ENCODE measurements around the gene TEKT2.

Gene TEKT2

GRCh38 chr1:36109041-36109679, 25.3 kb downstream of the TEKT2 start:
- no peak for DNase-seq

- DNase-seq = no peak
Observed at GRCh38 chr1:36111151-36111550, 27.3 kb downstream of the TEKT2 start.

- DNase-seq = no peak
Observed at GRCh38 chr1:36112823-36113222, 28.9 kb downstream of the TEKT2 start.

DNA sequence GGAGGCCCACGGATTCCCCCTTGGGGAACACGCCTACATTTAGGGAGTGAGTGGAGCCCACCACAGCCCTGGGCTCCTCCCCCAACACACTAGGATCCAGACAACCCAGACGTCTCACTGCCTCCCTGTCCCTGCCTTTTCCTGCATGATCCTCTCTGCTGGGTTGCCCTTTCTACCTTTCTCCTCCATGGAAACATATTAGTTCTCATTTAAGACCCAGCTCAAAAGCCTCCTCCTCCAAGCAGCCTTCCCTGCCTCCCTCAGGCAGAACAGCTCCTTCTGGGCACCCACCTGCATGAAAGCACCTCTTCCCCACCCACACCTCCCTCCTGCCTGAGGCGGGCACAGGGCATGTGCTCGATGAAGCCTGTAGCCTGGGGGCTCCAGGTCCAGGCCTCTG, 30.5 kb downstream of the TEKT2 start:
- no peak for DNase-seq

- DNase-seq = no peak
Observed at GRCh38 chr1:36115200-36115669, 31.3 kb downstream of the TEKT2 start.

DNA sequence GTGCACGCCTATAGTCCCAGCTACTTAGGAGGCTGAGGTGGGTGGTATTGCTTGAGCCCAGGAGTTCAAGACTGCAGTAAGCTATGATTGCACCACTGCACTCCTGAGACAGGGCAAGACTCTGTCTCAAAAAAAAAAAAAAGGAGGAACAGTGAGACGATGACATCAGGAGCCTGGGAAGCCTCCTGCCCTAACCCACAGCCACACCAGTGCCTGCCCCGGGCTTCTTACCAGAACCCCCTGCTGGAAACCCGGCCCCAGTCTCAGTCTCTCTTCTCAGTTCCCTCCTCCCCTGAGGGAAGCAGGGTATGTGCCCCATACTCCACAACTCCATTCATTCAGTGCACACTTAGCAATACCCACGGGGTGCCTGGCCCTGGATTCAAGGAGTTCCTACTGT, 32.0 kb downstream of the TEKT2 start:
- DNase-seq = no peak

- DNase-seq = no peak
Observed at GRCh38 chr1:36116901-36117300, 33.0 kb downstream of the TEKT2 start.

DNA sequence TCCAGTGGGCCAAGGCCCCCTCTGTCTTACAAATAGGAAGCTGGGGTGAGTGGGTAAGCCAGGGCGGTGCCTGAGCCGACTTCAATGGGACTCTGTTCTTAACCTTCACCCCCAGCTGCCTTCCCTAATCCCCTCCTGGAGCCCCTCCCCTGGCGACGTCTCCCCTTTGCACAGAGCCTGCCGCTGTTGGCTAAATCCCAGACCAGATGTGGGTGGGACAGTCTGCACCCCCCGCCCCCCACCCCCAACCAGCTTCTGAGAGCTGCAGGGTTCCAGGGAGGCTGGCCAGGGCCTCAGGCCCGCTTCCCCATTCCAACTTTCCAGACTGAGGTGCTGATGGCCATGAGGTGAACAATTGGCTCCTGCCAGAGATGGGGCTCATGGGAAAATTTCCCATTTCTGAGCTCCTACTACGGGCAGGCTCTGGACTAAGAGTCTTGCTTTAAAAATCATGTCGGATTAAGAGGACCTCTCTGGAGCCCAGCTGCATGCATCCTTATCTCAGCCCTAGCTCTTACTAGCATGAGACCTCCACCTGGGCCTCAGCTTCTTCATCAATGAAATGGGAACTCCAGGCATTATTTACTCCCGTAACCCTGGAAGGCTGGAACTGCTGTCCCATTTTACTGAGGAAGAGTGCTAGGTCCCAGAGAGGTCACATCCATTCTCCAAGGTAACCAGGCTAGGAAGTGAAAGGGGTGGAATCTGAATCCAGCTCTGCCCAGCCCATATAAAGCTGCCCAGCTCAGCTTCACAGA, 34.7 kb downstream of the TEKT2 start:
- DNase-seq = no peak

GRCh38 chr1:36119456-36119855, 35.6 kb downstream of the TEKT2 start:
- DNase-seq = no peak

DNA sequence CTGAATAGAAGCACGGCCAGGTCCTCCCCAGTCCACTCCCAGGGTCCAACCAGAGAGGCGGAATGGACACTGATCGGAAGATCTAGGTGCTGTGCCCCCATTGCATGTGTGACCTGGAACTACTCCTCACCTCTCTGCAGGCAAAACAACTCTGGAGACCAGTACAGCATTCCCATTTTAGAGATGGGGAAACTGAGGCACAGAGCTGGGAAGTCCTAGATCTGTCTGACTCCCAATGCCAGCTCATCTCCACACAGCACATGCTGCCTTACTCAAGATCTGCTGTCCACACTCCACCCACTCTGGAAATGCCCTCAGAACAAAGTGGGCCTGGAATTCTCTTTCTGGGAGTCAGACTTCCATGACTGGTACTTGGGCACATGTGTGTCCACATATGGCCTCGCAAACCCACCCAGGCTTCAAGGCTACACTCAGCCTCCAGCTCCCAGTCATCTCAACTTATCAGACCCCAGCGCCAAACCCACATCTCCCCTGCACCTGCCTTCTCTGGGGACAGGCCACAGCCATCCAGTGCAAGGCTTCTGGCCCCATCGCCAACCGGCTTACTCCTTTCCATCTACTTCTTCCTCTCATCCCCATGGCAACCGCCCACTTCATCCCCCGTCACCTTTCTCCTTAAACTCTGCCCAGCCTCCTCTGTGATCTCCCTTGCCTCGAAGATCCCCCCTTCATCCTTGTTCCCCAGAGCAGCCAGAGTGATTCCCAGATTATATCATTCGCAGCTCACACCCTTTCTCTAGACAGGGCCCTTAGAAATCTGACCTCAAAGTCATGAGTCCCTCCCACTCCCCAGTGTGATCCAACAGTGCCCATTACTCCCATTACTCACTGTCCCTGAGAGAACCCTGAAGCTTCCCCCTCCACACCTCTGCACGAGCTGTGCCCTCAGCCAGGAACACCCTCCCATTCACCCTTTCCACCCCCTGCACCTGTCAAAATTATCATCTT, 38.5 kb downstream of the TEKT2 start:
- DNase-seq = no peak

DNA sequence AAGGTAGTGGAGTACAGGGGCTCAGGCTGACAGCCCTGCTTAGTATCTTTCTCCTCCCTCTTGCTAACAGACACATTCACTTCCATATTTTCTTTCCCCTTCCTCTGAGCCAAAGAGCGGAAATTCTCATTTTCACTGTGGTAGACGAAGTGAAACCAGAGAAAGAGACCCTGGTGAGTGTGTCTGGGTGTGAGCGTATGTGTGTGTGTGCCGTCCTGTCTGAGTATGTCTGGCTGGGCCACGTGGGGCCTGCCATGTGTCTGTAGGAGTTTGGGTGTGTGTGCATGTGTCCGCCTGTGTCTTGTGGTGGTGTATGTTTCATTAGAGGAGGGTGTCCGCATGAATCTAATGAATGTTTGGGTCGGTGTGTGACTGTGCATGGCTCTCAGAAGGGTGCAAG, 39.5 kb downstream of the TEKT2 start:
- DNase-seq = no peak

- no peak for DNase-seq
Observed at GRCh38 chr1:36124404-36125128, 40.7 kb downstream of the TEKT2 start.

GRCh38 chr1:36125129-36125991, 41.5 kb downstream of the TEKT2 start, which contains the start of gene COL8A2:
Gene COL8A2 (minus strand): TSS chr1:36125222. CDS start chr1:36100242, 24,980 bp downstream.
- DNase-seq = no peak

GRCh38 chr1:36126005-36126716, 42.3 kb downstream of the TEKT2 start:
- no peak for DNase-seq

DNA sequence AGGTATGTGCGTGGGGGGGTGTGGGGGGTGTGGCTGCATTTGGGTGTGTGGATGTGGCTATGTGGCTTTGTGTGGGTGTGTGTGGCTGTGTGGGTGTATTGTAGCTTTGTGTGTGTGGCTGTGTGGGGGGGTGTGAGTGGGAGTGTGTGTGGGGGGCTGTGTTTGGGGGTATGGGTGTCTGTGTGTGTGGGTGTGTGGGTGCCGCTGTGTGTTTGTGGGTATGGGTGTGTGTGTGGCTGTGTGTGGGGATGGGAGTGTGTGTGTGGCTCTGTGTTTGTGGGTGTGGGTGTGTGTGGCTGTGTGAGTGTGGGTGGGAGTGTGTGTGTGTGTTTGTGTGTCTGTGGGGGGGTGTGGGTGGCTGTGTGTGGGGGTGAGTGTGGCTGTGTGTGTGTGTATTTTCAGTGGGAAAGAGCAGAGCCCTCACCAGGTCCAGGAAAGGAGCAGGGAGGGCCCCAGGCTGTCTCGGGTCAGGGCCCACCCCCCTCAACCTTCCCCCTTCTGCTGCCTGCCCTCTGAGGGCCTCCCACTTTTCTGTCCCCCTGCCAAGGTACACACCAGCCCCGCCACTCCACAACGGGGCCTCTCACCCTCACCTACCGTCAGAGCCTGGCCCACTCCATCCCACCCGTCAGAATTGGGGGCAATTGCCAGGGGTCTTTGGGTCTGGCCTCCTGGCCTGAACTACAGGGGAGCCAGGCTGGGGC, 43.1 kb downstream of the TEKT2 start:
- no peak for DNase-seq

DNA sequence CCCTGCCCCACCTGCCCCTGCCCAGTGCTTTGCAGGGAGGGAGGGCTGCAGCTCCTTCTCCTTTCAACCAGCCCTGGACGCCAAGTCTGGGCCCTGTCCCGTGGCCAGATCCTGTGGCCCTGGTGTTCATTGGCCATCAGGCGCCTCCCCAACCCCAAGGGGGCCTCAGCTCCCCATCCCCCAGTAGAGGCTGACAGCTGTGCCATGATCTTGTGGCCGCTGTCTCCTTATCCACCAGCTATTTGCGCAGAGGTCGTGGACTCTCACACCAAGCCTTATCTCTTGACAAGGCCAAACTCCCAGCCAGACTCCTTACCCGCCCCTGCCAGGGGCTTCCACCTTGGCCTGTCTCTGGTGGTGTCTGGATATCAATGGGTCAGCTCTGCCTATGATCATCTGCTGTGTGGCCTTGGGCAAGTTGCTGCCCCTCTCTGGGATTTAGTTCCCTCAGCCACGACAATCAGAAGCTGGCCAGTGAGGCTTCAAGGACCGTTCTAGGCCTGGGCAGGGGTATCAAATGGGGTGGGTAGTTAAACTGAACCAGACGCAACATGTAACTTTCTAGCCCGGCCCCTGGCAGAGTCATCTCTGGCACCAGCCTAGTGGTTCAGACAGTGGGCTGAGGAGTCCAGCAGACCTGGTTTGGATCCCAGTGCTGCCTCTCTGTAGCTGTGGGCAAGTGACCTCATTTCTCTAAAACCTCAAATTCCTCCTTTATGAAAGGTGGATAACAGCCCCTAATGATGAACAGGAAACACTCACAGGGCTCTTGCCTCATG, 44.4 kb downstream of the TEKT2 start:
- DNase-seq = no peak

- no peak for DNase-seq
Observed at GRCh38 chr1:36128905-36129206, 45.0 kb downstream of the TEKT2 start.

DNA sequence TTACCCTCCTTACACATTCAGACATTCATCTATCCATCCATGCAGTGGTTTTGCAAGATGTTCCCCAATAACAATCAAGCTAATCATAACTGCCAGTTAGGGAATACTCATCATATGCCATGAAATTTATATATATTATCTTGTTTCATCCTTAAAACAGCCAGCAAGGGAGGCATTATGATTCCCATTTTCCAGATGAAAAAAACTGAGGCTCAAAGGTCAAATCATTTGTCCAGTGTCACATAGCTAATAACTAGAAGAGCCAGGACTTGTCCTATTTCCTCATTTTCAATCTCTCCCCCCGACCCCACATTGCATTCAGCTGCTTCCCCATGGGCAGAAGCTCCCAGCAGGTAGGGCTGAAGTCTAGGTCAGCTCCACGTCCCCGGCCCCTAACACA, 48.1 kb downstream of the TEKT2 start:
- no peak for DNase-seq

GRCh38 chr1:36133484-36133883, 49.6 kb downstream of the TEKT2 start:
- DNase-seq = no peak

DNA sequence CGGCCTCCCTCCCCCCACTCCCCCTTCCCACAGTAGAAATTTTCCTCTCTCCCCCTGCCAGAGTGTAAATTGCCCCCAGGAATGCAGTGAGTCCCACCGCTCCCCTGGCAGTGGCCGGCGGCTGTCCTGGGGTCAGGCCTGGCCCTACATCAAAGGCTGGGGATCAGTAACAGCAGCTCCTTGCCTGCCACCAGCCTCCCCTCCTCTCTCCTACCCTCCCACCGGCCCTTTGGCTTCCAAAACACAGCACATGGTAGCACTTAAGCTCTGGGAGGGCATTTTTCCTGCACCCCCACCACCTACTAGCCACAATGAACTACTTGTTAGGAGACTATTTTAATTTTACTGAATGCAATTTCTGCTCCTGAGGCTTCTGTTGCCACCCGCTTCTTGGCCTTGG, 50.1 kb downstream of the TEKT2 start:
- no peak for DNase-seq
